ENCODE data around the gene POTEI. TPM values are rescaled to one million over a fixed set of nuclear protein-coding genes. Genes with fewer than 3 reads are reported as not detected.
"Not testable (repeated sequence)": the region's sequence is repeated elsewhere in the genome, so short reads cannot be mapped to it uniquely, and the experiment has no call there.

Gene POTEI
- total RNA-seq, 3 donors from 2014 or later, result 0.07 to 0.14 TPM; not detected in 1

GRCh38 chr2:130450366-130450765, 58.8 kb downstream of the POTEI start:
- not testable (repeated sequence) for DNase-seq; ATAC-seq; H3K36me3 ChIP-seq (ENCODE audit: low read depth)

DNA sequence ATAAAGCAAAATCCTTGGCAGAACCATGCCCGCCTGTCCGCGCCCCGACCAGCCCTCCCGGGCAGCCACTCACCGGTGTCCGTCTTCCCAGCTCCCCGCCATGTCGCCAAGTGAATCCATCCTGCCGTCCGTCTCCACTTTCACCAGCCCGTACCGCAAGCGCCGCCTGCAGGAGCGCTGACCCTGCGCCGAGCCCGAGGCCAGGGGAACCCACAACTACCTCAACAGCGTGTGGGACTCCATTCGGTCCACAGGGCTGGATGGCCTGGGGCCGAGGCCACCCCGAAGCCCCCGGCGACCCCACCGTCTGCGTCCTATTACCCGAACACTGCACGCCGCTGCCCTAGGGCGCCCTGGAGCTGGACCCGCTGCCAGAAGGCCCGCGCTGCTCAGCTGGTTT, 81.5 kb downstream of the POTEI start:
- ATAC-seq (peak; percentile 87), DNase-seq (peak; percentile 67 to 80 (median 74))
- H3K9me3 ChIP-seq; H3K4me3 ChIP-seq; H3K36me3 ChIP-seq (ENCODE audit: low read depth); H3K4me1 ChIP-seq (ENCODE audit: low read depth); intact Hi-C loops (cut with DNase I, micrococcal nuclease): not testable (repeated sequence)

More at GRCh38 chr2:130450366-130450765, 58.8 kb downstream of the POTEI start:
- intact Hi-C loops (cut with DNase I, micrococcal nuclease); H3K9me3 ChIP-seq; H3K4me3 ChIP-seq; H3K4me1 ChIP-seq (ENCODE audit: low read depth): not testable (repeated sequence)

GRCh38 chr2:130418845-130419244, 90.3 kb downstream of the POTEI start:
- H3K36me3 ChIP-seq (ENCODE audit: low read depth); DNase-seq; intact Hi-C loops (cut with DNase I, micrococcal nuclease); H3K4me1 ChIP-seq (ENCODE audit: low read depth); ATAC-seq; H3K4me3 ChIP-seq; H3K9me3 ChIP-seq: not testable (repeated sequence)

DNA sequence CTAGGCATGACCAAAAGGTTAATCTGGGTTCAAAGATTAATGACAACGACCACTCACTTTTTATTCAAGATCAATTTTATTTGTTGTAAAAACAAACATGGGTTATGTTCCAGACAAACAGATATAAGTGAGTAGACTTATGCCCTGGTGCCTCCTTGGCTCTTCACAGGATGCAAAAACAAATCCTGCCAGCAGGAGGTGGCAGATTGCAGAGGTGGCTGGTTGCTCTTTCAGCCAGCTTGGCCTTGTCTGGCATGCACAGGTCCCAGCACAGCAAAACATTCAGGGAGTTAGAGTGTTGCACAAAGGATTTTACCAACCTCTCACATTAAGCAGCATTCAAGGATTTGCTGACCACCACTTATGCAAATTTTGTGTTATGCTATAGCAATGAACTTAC, 92.4 kb downstream of the POTEI start:
- intact Hi-C loops (cut with DNase I, micrococcal nuclease); H3K4me3 ChIP-seq; ATAC-seq; H3K9me3 ChIP-seq; H3K4me1 ChIP-seq (ENCODE audit: low read depth); H3K36me3 ChIP-seq (ENCODE audit: low read depth): not testable (repeated sequence)
- DNase-seq, result peak in 2 of 3 donors; percentile 51 to 66

Other genes starting within 250 kb of the POTEI start
- gene IMP4, start 166.4 kb downstream of the POTEI start, total RNA-seq, result 10 to 100 TPM; 52.7 to 70.4 (median 56.0) TPM
- 100 to 1,000 TPM; 115 to 197 (median 120) TPM for gene PTPN18, start 153.3 kb downstream of the POTEI start, total RNA-seq
- not detected for gene CFC1B, start 11.9 kb upstream of the POTEI start, total RNA-seq
- under 1 TPM; 0.28 to 0.92 (median 0.69) TPM for gene CFC1, start 90.2 kb upstream of the POTEI start, total RNA-seq
- under 1 TPM in 1 of 3 donors, not detected in 2; 0.10 TPM for gene POTEJ, start 102.1 kb upstream of the POTEI start, total RNA-seq
- not detected for gene GPR148, start 219.7 kb upstream of the POTEI start, total RNA-seq
- gene AMER3, start 246.2 kb upstream of the POTEI start, total RNA-seq, result under 1 TPM; 0.16 to 0.55 (median 0.52) TPM